ENCODE data around the gene CYLD. TPM values are rescaled to one million over a fixed set of nuclear protein-coding genes. Genes with fewer than 3 reads are reported as not detected.

CYLD gene
- total and polyA plus RNA-seq, 2 experiments from 2014 or later = 6.9 to 30.9 TPM

GRCh38 chr16:50721549-50722404 lies 20.1 kb upstream of the CYLD start:
- ATAC-seq = no peak
- no peak for TF ChIP-seq ETS1 (IDR thresholded peaks at IDR 0.05)

GRCh38 chr16:50722405-50722737 lies 19.5 kb upstream of the CYLD start:
- Histone ChIP-seq H3K9me2 (ENCODE audit: insufficient read depth) (no peaks in the 10 kb centered on the region), H3K4me3 (no peak overlapping the region), H3K79me2 (replicated peaks; ENCODE audit: insufficient read depth) (no peaks in the 10 kb centered on the region), H3K4me2 (no peak overlapping the region), H2AFZ (no peak overlapping the region), H3K36me3 (ENCODE audit: insufficient read depth) (no peaks in the 10 kb centered on the region), H3F3A (replicated peaks; ENCODE audit: low read depth) (no peaks in the 10 kb centered on the region), H4K20me1 (replicated peaks; ENCODE audit: insufficient read depth) (no peaks in the 10 kb centered on the region), H3K4me1 (ENCODE audit: insufficient read depth) (no peaks in the 10 kb centered on the region; the same call in 1 of the 2 replicates), H3K27me3 (ENCODE audit: insufficient read depth) (no peaks in the 10 kb centered on the region), H3K27ac (ENCODE audit: low read depth) (no peak overlapping the region)
- H3K4me1 Mint-ChIP-seq = peaks cover 15% of the 10 kb centered on the region
- no peak for DNase-seq (ENCODE audit: low spot score)
- H3K27ac Mint-ChIP-seq = no peak overlapping the region
- H3K27me3 Mint-ChIP-seq (ENCODE audit: insufficient read depth, low read depth, poor library complexity) = peaks cover 8% of the 10 kb centered on the region
- ATAC-seq = no peak
- no peaks in the 10 kb centered on the region for H3K36me3 Mint-ChIP-seq (ENCODE audit: low read depth)
- H3K4me3 Mint-ChIP-seq = no peak overlapping the region
- peaks cover 2% of the 10 kb centered on the region; the same call in 1 of the 3 replicates for H3K9me3 Mint-ChIP-seq
- TF ChIP-seq NANOG (IDR thresholded peaks at IDR 0.05; ENCODE audit: borderline replicate concordance) (no peak), EZH2 (IDR thresholded peaks at IDR 0.05; ENCODE audit: low read depth, unreplicated experiment) (no peak), CREB1 (CRISPR knock-in tag; IDR thresholded peaks at IDR 0.05; ENCODE audit: low read depth) (no peak), STAT1 (IDR thresholded peaks at IDR 0.05; ENCODE audit: unreplicated experiment) (no peak), ETS1 (IDR thresholded peaks at IDR 0.05) (no peak), CTCF (conservative IDR thresholded peaks at IDR 0.05; ENCODE audit: low read depth in 2 of 2) (no peak)

More at GRCh38 chr16:50721549-50722404, 20.1 kb upstream of the CYLD start:
- Histone ChIP-seq H4K20me1 (replicated peaks; ENCODE audit: insufficient read depth) (no peaks in the 10 kb centered on the region), H3K36me3 (ENCODE audit: insufficient read depth) (no peaks in the 10 kb centered on the region), H3K27me3 (ENCODE audit: insufficient read depth) (no peaks in the 10 kb centered on the region), H3K27ac (ENCODE audit: low read depth) (no peak overlapping the region), H3K4me1 (ENCODE audit: insufficient read depth) (no peaks in the 10 kb centered on the region; the same call in 1 of the 2 replicates), H3K4me3 (no peak overlapping the region), H3K79me2 (replicated peaks; ENCODE audit: insufficient read depth) (no peaks in the 10 kb centered on the region), H3F3A (replicated peaks; ENCODE audit: low read depth) (no peaks in the 10 kb centered on the region), H3K9me2 (ENCODE audit: insufficient read depth) (no peaks in the 10 kb centered on the region), H3K4me2 (no peak overlapping the region), H2AFZ (no peak overlapping the region)
- Mint-ChIP-seq H3K36me3 (ENCODE audit: low read depth) (no peaks in the 10 kb centered on the region), H3K4me1 (peaks cover 15% of the 10 kb centered on the region), H3K27ac (no peak overlapping the region), H3K27me3 (ENCODE audit: insufficient read depth, low read depth, poor library complexity) (peaks cover 9% of the 10 kb centered on the region), H3K4me3 (no peak overlapping the region), H3K9me3 (peaks cover 2% of the 10 kb centered on the region; the same call in 1 of the 3 replicates)
- no peak for DNase-seq (ENCODE audit: low spot score)

Data from GM23338 (cell line).